Measurements from ENCODE around the gene HELZ. TPM values are rescaled to one million over a fixed set of nuclear protein-coding genes. Genes with fewer than 3 reads are reported as not detected.

HELZ gene
- total RNA-seq, 4 donors from 2014 or later = 21.0 to 47.0 (median 38.9) TPM

GRCh38 chr17:67025216-67025792 is 219.7 kb downstream of the HELZ start:
- H3K9me3 ChIP-seq = no peaks in the 10 kb centered on the region
- TF ChIP-seq POLR2A (IDR thresholded peaks at IDR 0.05) (no peak), CTCF (IDR thresholded peaks at IDR 0.05 in 4 of 5, conservative IDR thresholded peaks at IDR 0.05 in 1 of 5) (no peak)
- ATAC-seq = no peak
- in situ Hi-C loops (cut with MboI; ENCODE audit: low sequenced_read_pairs in 4 of 4) (no loop called here), intact Hi-C loops (cut with DNase I; ENCODE audit: low total_unique reads) (no loop called here)
- H3K36me3 ChIP-seq = no peaks in the 10 kb centered on the region
- no peaks in the 10 kb centered on the region for H3K27me3 ChIP-seq
- DNase-seq = no peak
- peaks cover 0 to 13% of the 10 kb centered on the region in 2 donors for H3K4me1 ChIP-seq
- no peak overlapping the region for H3K27ac ChIP-seq
- no peak overlapping the region for H3K4me3 ChIP-seq

- TF ChIP-seq CTCF (IDR thresholded peaks at IDR 0.05 in 4 of 5, conservative IDR thresholded peaks at IDR 0.05 in 1 of 5) (no peak), POLR2A (IDR thresholded peaks at IDR 0.05) (no peak)
- Histone ChIP-seq H3K27me3 (no peaks in the 10 kb centered on the region), H3K36me3 (no peaks in the 10 kb centered on the region), H3K4me1 (peaks cover 0 to 13% of the 10 kb centered on the region in 2 donors), H3K9me3 (no peaks in the 10 kb centered on the region), H3K4me3 (no peak overlapping the region), H3K27ac (no peak overlapping the region)
- DNase-seq (no peak), ATAC-seq (no peak)
- in situ Hi-C loops (cut with MboI; ENCODE audit: low sequenced_read_pairs in 4 of 4) (no loop called here), intact Hi-C loops (cut with DNase I; ENCODE audit: low total_unique reads) (no loop called here)
Measured at GRCh38 chr17:67024736-67025135, 220.3 kb downstream of the HELZ start.

- H3K27ac ChIP-seq = peak overlapping the region; percentile 51 to 81 (median 62)
- TF ChIP-seq CTCF (IDR thresholded peaks at IDR 0.05 in 4 of 5, conservative IDR thresholded peaks at IDR 0.05 in 1 of 5) (no peak), POLR2A (IDR thresholded peaks at IDR 0.05) (no peak)
- no peak for ATAC-seq
- intact Hi-C loops (cut with DNase I; ENCODE audit: low total_unique reads) (loop anchor here (1.0 kb wide), 1 partner anchor 21 kb away; no protein-coding TSS in a partner anchor), in situ Hi-C loops (cut with MboI; ENCODE audit: low sequenced_read_pairs in 4 of 4) (no loop called here)
- no peak overlapping the region for H3K4me3 ChIP-seq
- no peak for DNase-seq
- H3K4me1 ChIP-seq = peaks cover 0 to 13% of the 10 kb centered on the region in 2 donors
- H3K36me3 ChIP-seq = no peaks in the 10 kb centered on the region
- H3K27me3 ChIP-seq = no peaks in the 10 kb centered on the region
- H3K9me3 ChIP-seq = no peaks in the 10 kb centered on the region
Measured at GRCh38 chr17:67022451-67022810, 222.6 kb downstream of the HELZ start.

GRCh38 chr17:67021743-67022450 is 223.1 kb downstream of the HELZ start:
- in situ Hi-C loops (cut with MboI; ENCODE audit: low sequenced_read_pairs in 4 of 4) = no loop called here
- H3K36me3 ChIP-seq = no peaks in the 10 kb centered on the region
- peak; percentile 76 to 81 for ATAC-seq
- no peaks in the 10 kb centered on the region for H3K27me3 ChIP-seq
- H3K4me1 ChIP-seq = peaks cover 0 to 13% of the 10 kb centered on the region in 2 donors
- no peak for TF ChIP-seq CTCF (IDR thresholded peaks at IDR 0.05 in 4 of 5, conservative IDR thresholded peaks at IDR 0.05 in 1 of 5)
- no peak for TF ChIP-seq POLR2A (IDR thresholded peaks at IDR 0.05)
- peak overlapping the region; percentile 51 to 81 (median 62) for H3K27ac ChIP-seq
- intact Hi-C loops (cut with DNase I; ENCODE audit: low total_unique reads) = loop anchor here (1.0 kb wide), 1 partner anchor 21 kb away; no protein-coding TSS in a partner anchor
- no peaks in the 10 kb centered on the region for H3K9me3 ChIP-seq
- DNase-seq = peak in 1 of 2 donors; percentile 61
- H3K4me3 ChIP-seq = no peak overlapping the region

Data from gastrocnemius medialis (tissue), 4 donors.